ENCODE measurements around the gene HHIPL1.

HHIPL1 gene

DNA sequence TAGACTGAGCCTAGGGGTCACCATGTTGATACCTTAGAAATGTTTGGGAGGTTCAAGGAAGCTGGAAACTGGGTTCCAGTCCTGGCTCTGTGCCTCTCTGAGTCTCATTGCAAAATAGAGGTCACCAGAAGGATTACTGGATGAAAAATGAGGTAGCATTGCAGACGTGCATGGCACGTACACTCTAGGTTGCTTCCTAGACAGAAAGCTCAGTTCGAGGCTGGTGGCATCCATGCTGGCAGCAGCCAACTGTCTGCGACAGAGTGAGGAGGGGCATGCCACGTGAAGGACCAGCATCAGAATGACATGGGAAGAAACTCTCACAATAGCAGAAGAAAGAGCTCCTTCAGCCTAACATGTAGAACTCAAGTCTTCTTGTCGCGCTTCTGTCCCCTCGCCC is 34.6 kb downstream of the HHIPL1 start:
- no peak for DNase-seq (ENCODE audit: low read depth in 1 of 2, low spot score in 1 of 2)
- no peaks in the 10 kb centered on the region for H3K27me3 ChIP-seq (ENCODE audit: insufficient read depth, poor library complexity, severe bottlenecking)
- no peak overlapping the region for H3K4me3 ChIP-seq (replicated peaks; ENCODE audit: insufficient read depth, low read length)
- no peak for TF ChIP-seq GABPA (IDR thresholded peaks at IDR 0.05; ENCODE audit: low read depth)
- TF ChIP-seq, protein P1, sequence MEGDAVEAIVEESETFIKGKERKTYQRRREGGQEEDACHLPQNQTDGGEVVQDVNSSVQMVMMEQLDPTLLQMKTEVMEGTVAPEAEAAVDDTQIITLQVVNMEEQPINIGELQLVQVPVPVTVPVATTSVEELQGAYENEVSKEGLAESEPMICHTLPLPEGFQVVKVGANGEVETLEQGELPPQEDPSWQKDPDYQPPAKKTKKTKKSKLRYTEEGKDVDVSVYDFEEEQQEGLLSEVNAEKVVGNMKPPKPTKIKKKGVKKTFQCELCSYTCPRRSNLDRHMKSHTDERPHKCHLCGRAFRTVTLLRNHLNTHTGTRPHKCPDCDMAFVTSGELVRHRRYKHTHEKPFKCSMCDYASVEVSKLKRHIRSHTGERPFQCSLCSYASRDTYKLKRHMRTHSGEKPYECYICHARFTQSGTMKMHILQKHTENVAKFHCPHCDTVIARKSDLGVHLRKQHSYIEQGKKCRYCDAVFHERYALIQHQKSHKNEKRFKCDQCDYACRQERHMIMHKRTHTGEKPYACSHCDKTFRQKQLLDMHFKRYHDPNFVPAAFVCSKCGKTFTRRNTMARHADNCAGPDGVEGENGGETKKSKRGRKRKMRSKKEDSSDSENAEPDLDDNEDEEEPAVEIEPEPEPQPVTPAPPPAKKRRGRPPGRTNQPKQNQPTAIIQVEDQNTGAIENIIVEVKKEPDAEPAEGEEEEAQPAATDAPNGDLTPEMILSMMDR (IDR thresholded peaks at IDR 0.05; ENCODE audit: insufficient read depth, low read length): no peak
- H3K27ac ChIP-seq (replicated peaks): no peak overlapping the region

DNA sequence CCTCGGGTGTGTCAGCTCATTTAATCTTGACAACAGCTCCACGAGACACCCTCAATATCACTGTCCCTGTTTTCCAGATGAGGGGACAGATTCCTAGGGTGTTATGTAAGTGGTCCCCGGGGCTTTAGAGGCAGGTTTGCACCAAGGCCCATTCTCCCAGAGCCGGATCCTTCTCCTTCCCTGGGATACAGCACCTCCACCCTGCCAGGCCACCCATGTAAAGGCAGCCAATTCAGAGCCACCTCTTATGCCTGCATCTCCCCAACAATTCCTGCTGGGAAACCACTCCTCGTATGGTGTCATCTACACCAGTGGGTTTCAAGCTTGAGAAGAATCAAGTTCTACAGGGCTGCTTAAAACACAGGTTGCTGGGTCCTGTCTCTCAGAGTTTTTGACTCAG is 35.1 kb downstream of the HHIPL1 start:
- no peak for DNase-seq (ENCODE audit: low read depth in 1 of 2, low spot score in 1 of 2)
- Histone ChIP-seq H3K27me3 (ENCODE audit: insufficient read depth, poor library complexity, severe bottlenecking) (no peaks in the 10 kb centered on the region), H3K27ac (replicated peaks) (no peak overlapping the region), H3K4me3 (replicated peaks; ENCODE audit: insufficient read depth, low read length) (no peak overlapping the region)
- TF ChIP-seq, protein P2, sequence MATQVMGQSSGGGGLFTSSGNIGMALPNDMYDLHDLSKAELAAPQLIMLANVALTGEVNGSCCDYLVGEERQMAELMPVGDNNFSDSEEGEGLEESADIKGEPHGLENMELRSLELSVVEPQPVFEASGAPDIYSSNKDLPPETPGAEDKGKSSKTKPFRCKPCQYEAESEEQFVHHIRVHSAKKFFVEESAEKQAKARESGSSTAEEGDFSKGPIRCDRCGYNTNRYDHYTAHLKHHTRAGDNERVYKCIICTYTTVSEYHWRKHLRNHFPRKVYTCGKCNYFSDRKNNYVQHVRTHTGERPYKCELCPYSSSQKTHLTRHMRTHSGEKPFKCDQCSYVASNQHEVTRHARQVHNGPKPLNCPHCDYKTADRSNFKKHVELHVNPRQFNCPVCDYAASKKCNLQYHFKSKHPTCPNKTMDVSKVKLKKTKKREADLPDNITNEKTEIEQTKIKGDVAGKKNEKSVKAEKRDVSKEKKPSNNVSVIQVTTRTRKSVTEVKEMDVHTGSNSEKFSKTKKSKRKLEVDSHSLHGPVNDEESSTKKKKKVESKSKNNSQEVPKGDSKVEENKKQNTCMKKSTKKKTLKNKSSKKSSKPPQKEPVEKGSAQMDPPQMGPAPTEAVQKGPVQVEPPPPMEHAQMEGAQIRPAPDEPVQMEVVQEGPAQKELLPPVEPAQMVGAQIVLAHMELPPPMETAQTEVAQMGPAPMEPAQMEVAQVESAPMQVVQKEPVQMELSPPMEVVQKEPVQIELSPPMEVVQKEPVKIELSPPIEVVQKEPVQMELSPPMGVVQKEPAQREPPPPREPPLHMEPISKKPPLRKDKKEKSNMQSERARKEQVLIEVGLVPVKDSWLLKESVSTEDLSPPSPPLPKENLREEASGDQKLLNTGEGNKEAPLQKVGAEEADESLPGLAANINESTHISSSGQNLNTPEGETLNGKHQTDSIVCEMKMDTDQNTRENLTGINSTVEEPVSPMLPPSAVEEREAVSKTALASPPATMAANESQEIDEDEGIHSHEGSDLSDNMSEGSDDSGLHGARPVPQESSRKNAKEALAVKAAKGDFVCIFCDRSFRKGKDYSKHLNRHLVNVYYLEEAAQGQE (IDR thresholded peaks at IDR 0.05; ENCODE audit: insufficient replicate concordance, low read depth): no peak
- TF ChIP-seq, protein P1 (IDR thresholded peaks at IDR 0.05; ENCODE audit: insufficient read depth, low read length): no peak
- no peak for TF ChIP-seq GABPA (IDR thresholded peaks at IDR 0.05; ENCODE audit: low read depth)

DNA sequence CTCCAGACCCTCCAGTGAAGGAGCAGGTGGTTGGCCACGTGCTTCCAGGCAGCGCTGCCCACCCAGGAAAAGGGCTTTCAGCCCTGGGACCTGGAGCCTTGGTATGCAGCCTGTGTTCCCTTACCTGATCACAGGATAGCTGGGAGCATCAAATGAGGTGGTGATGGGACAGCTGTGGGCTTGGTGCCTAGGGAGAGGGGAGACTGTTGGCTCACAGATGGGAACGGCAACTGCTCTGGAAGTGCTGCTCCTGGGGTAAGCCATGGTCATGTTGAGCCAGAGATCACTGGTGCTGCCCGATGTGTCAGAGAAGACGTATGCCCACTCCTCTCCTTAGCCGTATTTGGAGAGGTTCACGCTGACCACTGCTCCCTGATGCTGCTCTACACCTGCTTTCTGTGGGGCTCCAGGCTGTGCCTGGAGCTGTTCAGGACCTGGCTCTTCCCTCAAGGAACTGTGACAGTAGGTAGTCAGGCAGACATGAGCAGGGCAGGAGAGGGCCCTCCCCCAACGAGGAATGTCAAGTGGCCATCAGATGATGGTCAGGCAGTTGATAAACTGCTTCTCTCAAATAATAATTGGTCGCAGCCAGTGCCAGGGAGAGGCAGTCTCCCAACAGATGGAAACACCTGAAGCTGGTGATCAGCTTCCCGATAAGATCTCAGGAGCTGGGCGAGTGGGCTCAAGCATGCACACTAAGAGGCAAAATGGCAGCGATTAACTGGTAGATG is 36.3 kb downstream of the HHIPL1 start:
- TF ChIP-seq SPI1 (IDR thresholded peaks at IDR 0.05; ENCODE audit: borderline replicate concordance, low read depth): no peak
- TF ChIP-seq, protein P2 (IDR thresholded peaks at IDR 0.05; ENCODE audit: insufficient replicate concordance, low read depth): no peak
- TF ChIP-seq GABPA (IDR thresholded peaks at IDR 0.05; ENCODE audit: low read depth): no peak
- TF ChIP-seq, protein P1 (IDR thresholded peaks at IDR 0.05; ENCODE audit: insufficient read depth, low read length): no peak
- TF ChIP-seq POLR2AphosphoS5 (IDR thresholded peaks at IDR 0.05; ENCODE audit: low read depth): no peak
- H3K4me3 ChIP-seq (replicated peaks; ENCODE audit: insufficient read depth, low read length): no peak overlapping the region
- DNase-seq (ENCODE audit: low read depth in 1 of 2, low spot score in 1 of 2): no peak

DNA sequence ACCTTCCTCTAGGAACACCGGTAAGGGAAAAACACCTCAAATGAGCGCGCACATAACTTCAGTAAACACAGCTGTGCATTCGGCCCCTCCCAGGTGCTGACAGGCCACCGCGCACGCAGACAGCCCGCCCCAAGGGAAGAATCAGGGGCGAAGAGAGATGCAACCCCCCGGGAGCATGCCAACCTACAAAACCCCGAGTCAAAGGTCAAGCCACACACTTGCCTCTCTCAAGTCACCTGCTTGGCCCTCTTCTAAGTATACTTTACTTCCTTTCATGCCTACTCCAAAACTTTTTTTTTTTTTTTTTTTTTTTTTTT is 36.9 kb downstream of the HHIPL1 start:
- TF ChIP-seq GABPA (IDR thresholded peaks at IDR 0.05; ENCODE audit: low read depth): no peak
- TF ChIP-seq POLR2AphosphoS5 (IDR thresholded peaks at IDR 0.05; ENCODE audit: low read depth): no peak
- TF ChIP-seq, protein P1 (IDR thresholded peaks at IDR 0.05; ENCODE audit: insufficient read depth, low read length): no peak
- TF ChIP-seq SPI1 (IDR thresholded peaks at IDR 0.05; ENCODE audit: borderline replicate concordance, low read depth): no peak
- TF ChIP-seq, protein P2 (IDR thresholded peaks at IDR 0.05; ENCODE audit: insufficient replicate concordance, low read depth): no peak
- H3K27ac ChIP-seq (replicated peaks): no peak overlapping the region
- no peak overlapping the region for H3K4me3 ChIP-seq (replicated peaks; ENCODE audit: insufficient read depth, low read length)
- peaks cover 6% of the 10 kb centered on the region for H3K27me3 ChIP-seq (ENCODE audit: insufficient read depth, poor library complexity, severe bottlenecking)
- DNase-seq (ENCODE audit: low read depth in 1 of 2, low spot score in 1 of 2): no peak

More for the DNA sequence above, 36.3 kb downstream of the HHIPL1 start:
- Histone ChIP-seq H3K27me3 (ENCODE audit: insufficient read depth, poor library complexity, severe bottlenecking) (peaks cover 6% of the 10 kb centered on the region), H3K27ac (replicated peaks) (no peak overlapping the region)
